ENCODE results near the gene ELF3. TPM values are rescaled to one million over a fixed set of nuclear protein-coding genes. Genes with fewer than 3 reads are reported as not detected.

The ELF3 gene
- total RNA-seq, 2 donors from 2014 or later = 93.7 to 293 TPM

- WGBS, 2 donors = 51 to 53% methylated on average over 17 to 35 of the region's 35 CpGs
- H3K36me3 ChIP-seq (replicated peaks in 1 of 2; ENCODE audit: insufficient read depth in 1 of 2, low read depth in 2 of 2) = peaks cover 6 to 17% of the 10 kb centered on the region in 2 donors
- H3K9me3 ChIP-seq = no peaks in the 10 kb centered on the region
- TF ChIP-seq POLR2A (IDR thresholded peaks at IDR 0.05) (peak in 2 of 3 donors; percentile 18 to 30), CTCF (IDR thresholded peaks at IDR 0.05) (no peak)
- peak overlapping the region in 3 of 4 donors; percentile 93 to 100 (median 95) for H3K27ac ChIP-seq
- peak overlapping the region; percentile 75 to 93 for H3K4me3 ChIP-seq
- peaks cover 78% of the 10 kb centered on the region for H3K4me1 ChIP-seq
- peak in 3 of 4 donors; percentile 31 to 52 (median 32) for DNase-seq
- H3K27me3 ChIP-seq = no peaks in the 10 kb centered on the region
- intact Hi-C loops (cut with DNase I) = no loop called here
- no peak for ATAC-seq
These were observed 2.4 kb downstream of the ELF3 start for GRCh38 chr1:202012544-202013478.

- Histone ChIP-seq H3K9me3 (no peaks in the 10 kb centered on the region), H3K4me1 (peaks cover 78% of the 10 kb centered on the region), H3K27me3 (no peaks in the 10 kb centered on the region), H3K4me3 (peak overlapping the region; percentile 75 to 93), H3K27ac (peak overlapping the region in 3 of 4 donors; percentile 93 to 100 (median 95)), H3K36me3 (replicated peaks in 1 of 2; ENCODE audit: insufficient read depth in 1 of 2, low read depth in 2 of 2) (peaks cover 6 to 17% of the 10 kb centered on the region in 2 donors)
- TF ChIP-seq CTCF (IDR thresholded peaks at IDR 0.05) (no peak), POLR2A (IDR thresholded peaks at IDR 0.05) (no peak)
- ATAC-seq (no peak), DNase-seq (peak in 2 of 4 donors; percentile 27 to 43)
- intact Hi-C loops (cut with DNase I) = no loop called here
- WGBS, 2 donors = 64 to 76% methylated on average over 7 to 12 of the region's 12 CpGs
These were observed 3.2 kb downstream of the ELF3 start for GRCh38 chr1:202013603-202014002.

GRCh38 chr1:202014060-202014459, 3.7 kb downstream of the ELF3 start:
- H3K27me3 ChIP-seq = no peaks in the 10 kb centered on the region
- peaks cover 6 to 17% of the 10 kb centered on the region in 2 donors for H3K36me3 ChIP-seq (replicated peaks in 1 of 2; ENCODE audit: insufficient read depth in 1 of 2, low read depth in 2 of 2)
- DNase-seq (no peak), ATAC-seq (no peak)
- H3K9me3 ChIP-seq = no peaks in the 10 kb centered on the region
- WGBS, 2 donors = 73 to 81% methylated on average over 6 of the region's 6 CpGs
- TF ChIP-seq POLR2A (IDR thresholded peaks at IDR 0.05) = no peak
- TF ChIP-seq CTCF (IDR thresholded peaks at IDR 0.05) = no peak
- intact Hi-C loops (cut with DNase I) = no loop called here
- H3K4me1 ChIP-seq = peaks cover 80% of the 10 kb centered on the region
- H3K4me3 ChIP-seq = no peak overlapping the region
- H3K27ac ChIP-seq = peak overlapping the region in 3 of 4 donors; percentile 93 to 100 (median 95)

- ATAC-seq = no peak
- no peak overlapping the region for H3K4me3 ChIP-seq
- peak in 3 of 4 donors; percentile 45 to 57 (median 53) for DNase-seq
- no peaks in the 10 kb centered on the region for H3K9me3 ChIP-seq
- peaks cover 73% of the 10 kb centered on the region for H3K4me1 ChIP-seq
- H3K36me3 ChIP-seq (replicated peaks in 1 of 2; ENCODE audit: insufficient read depth in 1 of 2, low read depth in 2 of 2) = peaks cover 6 to 17% of the 10 kb centered on the region in 2 donors
- no peaks in the 10 kb centered on the region for H3K27me3 ChIP-seq
- TF ChIP-seq POLR2A (IDR thresholded peaks at IDR 0.05) (peak in 2 of 3 donors; percentile 22 to 30), CTCF (IDR thresholded peaks at IDR 0.05) (no peak)
- intact Hi-C loops (cut with DNase I) = no loop called here
- H3K27ac ChIP-seq = peak overlapping the region; percentile 15 to 100 (median 94)
- 49 to 59% methylated on average over 13 to 17 of the region's 17 CpGs for WGBS, 2 donors
These were observed 4.7 kb downstream of the ELF3 start for GRCh38 chr1:202014915-202015661.

Data from body of pancreas (tissue), 4 donors.